Nephron progenitor cell (in vitro differentiated cells): ENCODE measurements around the gene PHF8.

Source experiments
- DNase-seq: peaks from one replicate; pipeline ENCODE4 v3.0.0; 2021
- H3K27ac Mint-ChIP-seq: 2 replicates; pipeline ENCODE4 v1.8.0; 2021; ENCODE audit warnings: mild to moderate bottlenecking, moderate library complexity, mixed read lengths
- H3K27me3 Mint-ChIP-seq: 2 replicates; pipeline ENCODE4 v1.8.0; 2021; ENCODE audit warnings: mild to moderate bottlenecking, low read depth, mixed read lengths; ENCODE audit not compliant: poor library complexity
- H3K36me3 Mint-ChIP-seq: 2 replicates; pipeline ENCODE4 v1.8.0; 2021; ENCODE audit warnings: low read depth, mixed read lengths
- H3K4me1 Mint-ChIP-seq: 2 replicates; pipeline ENCODE4 v1.8.0; 2021; ENCODE audit warnings: mixed read lengths
- H3K4me3 Mint-ChIP-seq: 2 replicates; pipeline ENCODE4 v1.8.0; 2021; ENCODE audit warnings: mild to moderate bottlenecking, moderate library complexity, mixed read lengths
- H3K9me3 Mint-ChIP-seq: 2 replicates; pipeline ENCODE4 v1.8.0; 2021; ENCODE audit warnings: mild to moderate bottlenecking, moderate library complexity, mixed read lengths
- CTCF ChIP-seq: fragments of 200-600 bp; sonication (generic); IDR thresholded peaks from 2 replicates; pipeline ENCODE4 v1.5.0; 2021; ENCODE audit warnings: antibody characterized with exemption

The PHF8 gene

GRCh38 chrX:53926030-53926429 lies 118.2 kb downstream of the PHF8 start:
- H3K4me3 Mint-ChIP-seq, result no peak overlapping the region
- DNase-seq, result no peak
- H3K27me3 Mint-ChIP-seq, result no peaks in the 10 kb centered on the region
- H3K36me3 Mint-ChIP-seq, result no peaks in the 10 kb centered on the region
- H3K9me3 Mint-ChIP-seq, result peaks cover 35% of the 10 kb centered on the region
- H3K27ac Mint-ChIP-seq, result no peak overlapping the region
- no peaks in the 10 kb centered on the region for H3K4me1 Mint-ChIP-seq
- no peak for TF ChIP-seq CTCF

GRCh38 chrX:53918702-53919101 lies 125.6 kb downstream of the PHF8 start:
- Mint-ChIP-seq H3K27me3 (peaks cover 3% of the 10 kb centered on the region), H3K36me3 (no peaks in the 10 kb centered on the region), H3K4me3 (no peak overlapping the region), H3K27ac (no peak overlapping the region), H3K4me1 (no peaks in the 10 kb centered on the region), H3K9me3 (peaks cover 41% of the 10 kb centered on the region)
- no peak for TF ChIP-seq CTCF
- no peak for DNase-seq

GRCh38 chrX:53900623-53901022 lies 143.7 kb downstream of the PHF8 start:
- peaks cover 43% of the 10 kb centered on the region for H3K9me3 Mint-ChIP-seq
- H3K4me1 Mint-ChIP-seq, result no peaks in the 10 kb centered on the region
- DNase-seq, result no peak
- TF ChIP-seq CTCF, result no peak
- H3K4me3 Mint-ChIP-seq, result no peak overlapping the region
- H3K27ac Mint-ChIP-seq, result no peak overlapping the region
- H3K36me3 Mint-ChIP-seq, result no peaks in the 10 kb centered on the region
- H3K27me3 Mint-ChIP-seq, result peaks cover 6% of the 10 kb centered on the region

- peaks cover 64% of the 10 kb centered on the region for H3K9me3 Mint-ChIP-seq
- H3K36me3 Mint-ChIP-seq, result no peaks in the 10 kb centered on the region
- no peak overlapping the region for H3K4me3 Mint-ChIP-seq
- peaks cover 6% of the 10 kb centered on the region for H3K27me3 Mint-ChIP-seq
- H3K27ac Mint-ChIP-seq, result no peak overlapping the region
- TF ChIP-seq CTCF, result no peak
- H3K4me1 Mint-ChIP-seq, result no peaks in the 10 kb centered on the region
- no peak for DNase-seq
Observed at GRCh38 chrX:53895270-53895669, 149.0 kb downstream of the PHF8 start.
